GM18868 (cell line): ENCODE measurements around the gene USP17L30.
"Not testable (repeated sequence)": the region's sequence is repeated elsewhere in the genome, so short reads cannot be mapped to it uniquely, and the experiment has no call there.

Source experiments
- ATAC-seq: cut with Tn5 transposase; IDR thresholded peaks from one replicate; pipeline ENCODE4 v1.9.1; 2021; ENCODE audit warnings: mild to moderate bottlenecking, moderate library complexity; ENCODE audit not compliant: unreplicated experiment

The USP17L30 gene

GRCh38 chr4:9362829-9363228 lies at the start of gene USP17L30:
USP17L30 (plus strand) TSS chr4:9363129; CDS start chr4:9363129, 0 bp downstream.
- ATAC-seq, result not testable (repeated sequence)

GRCh38 chr4:9324191-9324590 lies 38.7 kb upstream of the USP17L30 start:
- ATAC-seq, result not testable (repeated sequence)

- ATAC-seq, result not testable (repeated sequence)
These were observed 38.1 kb upstream of the USP17L30 start, which contains the start of gene USP17L24 for GRCh38 chr4:9324865-9325264. USP17L24 (plus strand) TSS chr4:9325165; CDS start chr4:9325165, 0 bp downstream.

- ATAC-seq, result not testable (repeated sequence)
These were observed 33.3 kb upstream of the USP17L30 start, which contains the start of gene USP17L25 for GRCh38 chr4:9329611-9330010. USP17L25 (plus strand) TSS chr4:9329911; CDS start chr4:9329911, 0 bp downstream.

GRCh38 chr4:9334358-9334757 lies 28.6 kb upstream of the USP17L30 start, which contains the start of gene USP17L26:
USP17L26 (plus strand) TSS chr4:9334658; CDS start chr4:9334658, 0 bp downstream.
- not testable (repeated sequence) for ATAC-seq

GRCh38 chr4:9339103-9339502 lies 23.8 kb upstream of the USP17L30 start, which contains the start of gene USP17L5:
USP17L5 (plus strand) TSS chr4:9339403; CDS start chr4:9339403, 0 bp downstream.
- not testable (repeated sequence) for ATAC-seq

- not testable (repeated sequence) for ATAC-seq
These were observed 19.1 kb upstream of the USP17L30 start, which contains the start of gene USP17L27 for GRCh38 chr4:9343848-9344247. USP17L27 (plus strand) TSS chr4:9344148; CDS start chr4:9344148, 0 bp downstream.

- ATAC-seq, result not testable (repeated sequence)
These were observed 14.3 kb upstream of the USP17L30 start, which contains the start of gene USP17L28 for GRCh38 chr4:9348593-9348992. USP17L28 (plus strand) TSS chr4:9348893; CDS start chr4:9348893, 0 bp downstream.

- not testable (repeated sequence) for ATAC-seq
These were observed 12.1 kb upstream of the USP17L30 start for GRCh38 chr4:9350866-9351265.

- not testable (repeated sequence) for ATAC-seq
These were observed 9.6 kb upstream of the USP17L30 start, which contains the start of gene USP17L29 for GRCh38 chr4:9353338-9353737. USP17L29 (plus strand) TSS chr4:9353638; CDS start chr4:9353638, 0 bp downstream.

- not testable (repeated sequence) for ATAC-seq
These were observed 17.0 kb downstream of the USP17L30 start for GRCh38 chr4:9379881-9380280.

GRCh38 chr4:9381012-9381534 lies 18.1 kb downstream of the USP17L30 start:
- not testable (repeated sequence) for ATAC-seq

GRCh38 chr4:9384126-9384525 lies 21.2 kb downstream of the USP17L30 start:
- no peak for ATAC-seq

- not testable (repeated sequence) for ATAC-seq
These were observed 26.1 kb downstream of the USP17L30 start for GRCh38 chr4:9389001-9389400.

GRCh38 chr4:9405774-9406173 lies 42.8 kb downstream of the USP17L30 start:
- not testable (repeated sequence) for ATAC-seq

- ATAC-seq, result not testable (repeated sequence)
These were observed 43.6 kb downstream of the USP17L30 start for GRCh38 chr4:9406491-9406890.

GRCh38 chr4:9409793-9410192 lies 46.9 kb downstream of the USP17L30 start:
- no peak for ATAC-seq
